ENCODE measurements around the gene TMPRSS5. TPM values are rescaled to one million over a fixed set of nuclear protein-coding genes. Genes with fewer than 3 reads are reported as not detected.

Gene TMPRSS5
- total and polyA plus RNA-seq, 8 donors = 0.19 to 1.1 (median 0.55) TPM

- TF ChIP-seq CTCF (IDR thresholded peaks at IDR 0.05) = no peak
- Histone ChIP-seq H3K27ac (no peak overlapping the region), H3K36me3 (no peaks in the 10 kb centered on the region), H3K4me3 (no peak overlapping the region), H3K9me3 (no peaks in the 10 kb centered on the region), H3K27me3 (no peaks in the 10 kb centered on the region), H3K4me1 (no peaks in the 10 kb centered on the region)
- FAIRE-seq (no peak), DNase-seq (peak in 1 of 6 donors; percentile 38), ATAC-seq (no peak)
- intact Hi-C loops (cut with DNase I) = no loop called here
- WGBS, 2 donors = 92 to 93% methylated on average over 13 of the region's 13 CpGs
Measured at GRCh38 chr11:113693030-113693429, 13.1 kb downstream of the TMPRSS5 start.

GRCh38 chr11:113690619-113691569 lies 15.2 kb downstream of the TMPRSS5 start:
- no peak for FAIRE-seq
- intact Hi-C loops (cut with DNase I) = no loop called here
- Histone ChIP-seq H3K27ac (no peak overlapping the region), H3K4me1 (no peaks in the 10 kb centered on the region), H3K27me3 (no peaks in the 10 kb centered on the region), H3K4me3 (no peak overlapping the region), H3K9me3 (no peaks in the 10 kb centered on the region), H3K36me3 (no peaks in the 10 kb centered on the region)
- DNase-seq = peak in 1 of 6 donors; percentile 57
- 81 to 83% methylated on average over 15 of the region's 15 CpGs for WGBS, 2 donors
- ATAC-seq = peak in 3 of 4 donors; percentile 67 to 81 (median 78)
- TF ChIP-seq CTCF (IDR thresholded peaks at IDR 0.05) = peak in 3 of 4 donors; percentile 8 to 16 (median 10)

- peak in 1 of 6 donors; percentile 41 for DNase-seq
- H3K36me3 ChIP-seq = no peaks in the 10 kb centered on the region
- H3K4me1 ChIP-seq = no peaks in the 10 kb centered on the region
- 93 to 95% methylated on average over 18 to 19 of the region's 19 CpGs for WGBS, 2 donors
- no peaks in the 10 kb centered on the region for H3K9me3 ChIP-seq
- no peak for TF ChIP-seq CTCF (IDR thresholded peaks at IDR 0.05)
- no peak for FAIRE-seq
- no peak for ATAC-seq
- no peaks in the 10 kb centered on the region for H3K27me3 ChIP-seq
- no peak overlapping the region for H3K27ac ChIP-seq
- no peak overlapping the region for H3K4me3 ChIP-seq
- intact Hi-C loops (cut with DNase I) = no loop called here
Measured at GRCh38 chr11:113689768-113690618, 16.1 kb downstream of the TMPRSS5 start.

GRCh38 chr11:113685654-113686359 lies 20.3 kb downstream of the TMPRSS5 start:
- DNase-seq (no peak), FAIRE-seq (no peak), ATAC-seq (no peak)
- intact Hi-C loops (cut with DNase I) = no loop called here
- no peaks in the 10 kb centered on the region for H3K9me3 ChIP-seq
- no peak for TF ChIP-seq CTCF (IDR thresholded peaks at IDR 0.05)
- 69 to 77% methylated on average over 2 of the region's 2 CpGs for WGBS, 2 donors
- H3K4me3 ChIP-seq = no peak overlapping the region
- no peaks in the 10 kb centered on the region for H3K27me3 ChIP-seq
- H3K27ac ChIP-seq = no peak overlapping the region
- H3K4me1 ChIP-seq = no peaks in the 10 kb centered on the region
- H3K36me3 ChIP-seq = no peaks in the 10 kb centered on the region
